Small intestine (tissue), 7 donors: ENCODE data around the gene STAG1. TPM values are rescaled to one million over a fixed set of nuclear protein-coding genes. Genes with fewer than 3 reads are reported as not detected.
"Not testable (repeated sequence)": the region's sequence is repeated elsewhere in the genome, so short reads cannot be mapped to it uniquely, and the experiment has no call there.

Experiments used
- DNase-seq, 2 donors: peaks; one replicate each; pipeline versions ENCODE4 v3.0.0 to v3.0.0-alpha.2; 2013
- FAIRE-seq: peaks from 2 replicates; lab custom pipeline; 2012; peaks lifted over from hg19 to GRCh38; lab: Jason Lieb, UNC
- H3K27ac ChIP-seq, 3 donors: one replicate each; pipeline ENCODE4 v1.5.1; 2013; ENCODE audit warnings: low read length in 2 of 3, mild to moderate bottlenecking in 2 of 3, control low read depth in 1 of 3, inconsistent platforms in 1 of 3, low read depth in 1 of 3, moderate library complexity in 1 of 3
- H3K27me3 ChIP-seq, 3 donors: one replicate each; pipeline ENCODE4 v1.6.1; 2013; ENCODE audit warnings: low read length in 3 of 3, inconsistent platforms in 1 of 3; ENCODE audit not compliant: control insufficient read depth in 3 of 3, insufficient read depth in 3 of 3
- H3K36me3 ChIP-seq, 3 donors: one replicate each; pipeline ENCODE4 v1.6.1; 2013; ENCODE audit warnings: low read length in 3 of 3, inconsistent platforms in 1 of 3, low read depth in 1 of 3, mild to moderate bottlenecking in 1 of 3, moderate library complexity in 1 of 3; ENCODE audit not compliant: control insufficient read depth in 3 of 3, insufficient read depth in 2 of 3
- H3K4me1 ChIP-seq, 3 donors: one replicate each; pipeline ENCODE4 v1.6.1; 2013; ENCODE audit warnings: low read length in 2 of 3, inconsistent platforms in 1 of 3, low read depth in 1 of 3, mild to moderate bottlenecking in 1 of 3, moderate library complexity in 1 of 3; ENCODE audit not compliant: control insufficient read depth in 3 of 3, insufficient read depth in 2 of 3
- H3K4me3 ChIP-seq, 3 donors: one replicate each; pipeline ENCODE4 v1.5.1; 2013; ENCODE audit warnings: low read length in 3 of 3, control low read depth in 1 of 3, inconsistent platforms in 1 of 3, low read depth in 1 of 3, mild to moderate bottlenecking in 1 of 3, moderate library complexity in 1 of 3
- H3K9me3 ChIP-seq, 2 donors: one replicate each; pipeline ENCODE4 v1.6.1; 2013; ENCODE audit warnings: low read depth in 1 of 2, low read length in 1 of 2; ENCODE audit not compliant: control insufficient read depth in 2 of 2, insufficient read depth in 1 of 2
- WGBS, 3 donors: extraction: QIAGEN DNeasy Blood & Tissue Kit; methylation state at CpG; one replicate each; pipeline ENCODE4 v1.1.7; 2013; 5-methylcytosine and 5-hydroxymethylcytosine counted together
- polyA plus RNA-seq, 4 donors: library from polyadenylated mRNA; stranded (reverse) in 3 of 4; unstranded in 1 of 4; fragments of 200-250 nt in 3 of 4; fragments of 120-200 nt in 1 of 4; gene quantifications; one replicate each; pipeline versions ENCODE4 v1.2.1 to v1.2.3, GENCODE V29; 2013
- donor health status: healthy with polysubstance abuse.
- donor health status: control.
- donor health status: control.
- donor health status: Bipolar disorder and iron deficiency.
- donor health status: healthy.

Gene STAG1
- polyA plus RNA-seq, 4 donors = 10.0 to 29.9 (median 11.4) TPM

DNA sequence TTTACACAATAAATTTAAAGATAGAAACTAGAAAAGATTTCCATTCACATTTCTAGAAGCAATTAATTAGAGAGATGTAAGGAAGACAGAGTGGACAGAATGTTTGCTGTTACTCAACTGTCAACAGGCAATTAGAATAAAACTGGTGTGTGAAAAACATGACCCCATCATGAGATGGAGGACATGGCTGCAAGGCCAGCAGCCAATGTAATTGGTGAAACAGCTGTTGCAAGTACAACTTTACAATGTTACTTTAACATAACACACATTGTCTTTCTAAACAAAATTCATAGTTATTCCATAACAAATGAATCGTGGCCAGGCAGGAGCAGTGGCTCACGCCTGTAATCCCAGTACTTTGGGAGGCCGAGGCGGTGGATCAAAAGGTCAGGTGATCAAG lies 28.6 kb upstream of the STAG1 start:
- no peak for DNase-seq
- Histone ChIP-seq H3K27me3 (no peaks in the 10 kb centered on the region), H3K9me3 (no peaks in the 10 kb centered on the region), H3K27ac (no peak overlapping the region), H3K4me1 (no peaks in the 10 kb centered on the region), H3K36me3 (no peaks in the 10 kb centered on the region), H3K4me3 (no peak overlapping the region)
- 83 to 94% (median 89%) methylated on average over 4 of the region's 4 CpGs for WGBS, 3 donors
- FAIRE-seq = no peak

DNA sequence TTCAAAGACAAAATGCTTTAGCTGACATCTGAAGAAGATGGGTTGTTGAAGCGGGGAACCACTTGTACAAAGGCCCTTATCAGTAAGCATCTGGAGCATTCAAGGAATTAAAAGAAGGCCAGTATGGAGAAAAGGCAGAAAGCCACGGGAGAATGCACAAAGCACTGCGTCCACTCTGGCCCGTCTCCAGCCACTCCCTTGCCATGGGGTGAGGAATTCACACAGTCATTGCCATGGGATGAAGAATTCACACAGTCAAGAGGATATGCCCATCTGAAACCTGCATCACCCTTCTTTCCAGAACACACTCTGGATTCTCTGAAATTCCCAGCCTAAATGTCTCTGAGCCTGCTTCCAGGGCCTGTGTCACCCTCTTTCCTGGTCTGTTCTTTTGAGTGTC lies 26.7 kb upstream of the STAG1 start:
- H3K4me1 ChIP-seq = no peaks in the 10 kb centered on the region
- FAIRE-seq (no peak), DNase-seq (no peak)
- WGBS, 3 donors = 74 to 88% (median 75%) methylated on average over 4 of the region's 4 CpGs
- no peak overlapping the region for H3K4me3 ChIP-seq
- H3K9me3 ChIP-seq = no peaks in the 10 kb centered on the region
- no peak overlapping the region for H3K27ac ChIP-seq
- no peaks in the 10 kb centered on the region for H3K27me3 ChIP-seq
- H3K36me3 ChIP-seq = no peaks in the 10 kb centered on the region

DNA sequence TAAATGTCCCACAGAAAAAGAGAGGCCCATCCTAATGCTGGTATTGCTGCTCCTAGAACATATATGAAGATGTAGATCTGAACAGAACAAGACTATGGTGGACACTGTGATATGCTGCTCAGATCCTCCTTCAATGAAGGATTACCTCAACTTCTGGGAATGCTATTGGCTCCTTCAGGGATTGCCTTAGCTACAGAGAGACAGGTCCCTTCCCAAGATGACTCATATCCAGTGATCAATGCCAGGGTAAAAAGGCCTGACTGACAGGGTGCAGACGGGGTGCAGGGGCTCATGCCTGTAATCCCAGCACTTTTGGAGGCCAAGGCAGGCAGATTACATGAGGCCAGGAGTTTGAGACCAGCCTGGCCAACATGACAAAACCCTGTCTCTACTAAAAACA lies 20.5 kb upstream of the STAG1 start:
- no peaks in the 10 kb centered on the region for H3K4me1 ChIP-seq
- DNase-seq = no peak
- H3K36me3 ChIP-seq = no peaks in the 10 kb centered on the region
- H3K27ac ChIP-seq = no peak overlapping the region
- no peak overlapping the region for H3K4me3 ChIP-seq
- 38 to 68% (median 58%) methylated on average over 1 of the region's 1 CpG for WGBS, 3 donors
- H3K27me3 ChIP-seq = no peaks in the 10 kb centered on the region
- FAIRE-seq = no peak
- H3K9me3 ChIP-seq = no peaks in the 10 kb centered on the region

DNA sequence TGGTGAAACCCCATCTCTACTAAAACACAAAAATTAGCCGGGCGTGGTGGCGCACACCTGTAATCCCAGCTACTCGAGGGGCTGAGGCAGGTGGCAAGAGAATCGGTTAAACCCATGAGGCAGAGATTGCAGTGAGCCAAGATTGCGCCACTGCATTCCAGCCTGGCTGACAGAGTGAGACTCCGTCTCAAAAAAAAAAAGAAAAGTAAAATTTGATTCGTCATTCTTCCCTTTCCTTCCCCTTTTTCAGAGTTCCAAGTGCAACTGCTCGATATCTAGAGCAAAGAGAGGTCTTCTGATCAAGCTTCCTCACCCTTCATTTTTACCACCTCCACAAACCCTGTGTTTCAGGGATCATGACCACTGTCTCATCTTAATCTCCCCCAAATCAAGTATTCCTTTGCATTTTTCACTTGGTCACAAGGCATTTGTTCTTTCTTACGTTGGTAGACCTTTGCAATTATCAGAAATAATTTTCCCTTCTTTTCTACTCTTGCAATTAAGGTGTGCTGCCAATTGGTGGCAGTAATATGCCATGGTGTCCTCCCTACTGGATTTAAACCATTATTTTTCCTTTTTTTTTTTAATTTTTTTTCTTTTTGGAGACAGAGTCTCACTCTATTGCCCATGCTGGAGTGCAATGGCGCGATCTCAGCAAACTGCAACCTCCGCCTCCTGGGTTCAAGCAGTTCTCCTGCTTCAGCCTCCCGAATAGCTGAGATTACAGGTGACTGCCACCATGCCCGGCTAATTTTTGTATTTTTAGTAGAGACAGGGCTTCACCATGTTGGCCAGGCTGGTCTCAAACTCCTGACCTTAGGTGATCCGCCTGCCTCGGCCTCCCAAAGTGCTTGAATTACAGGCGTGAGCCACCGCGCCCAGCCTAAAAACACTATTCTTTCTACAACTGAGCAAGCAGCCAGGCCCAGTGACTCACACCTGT lies 6.3 kb upstream of the STAG1 start:
- not testable (repeated sequence) for H3K4me3 ChIP-seq, H3K27me3 ChIP-seq, FAIRE-seq, H3K27ac ChIP-seq, H3K36me3 ChIP-seq, H3K4me1 ChIP-seq
- 79 to 84% (median 82%) methylated on average over 20 of the region's 20 CpGs for WGBS, 3 donors
- peak in 1 of 2 donors; percentile 25 for DNase-seq
- peaks cover 0 to 17% of the 10 kb centered on the region in 2 donors for H3K9me3 ChIP-seq

DNA sequence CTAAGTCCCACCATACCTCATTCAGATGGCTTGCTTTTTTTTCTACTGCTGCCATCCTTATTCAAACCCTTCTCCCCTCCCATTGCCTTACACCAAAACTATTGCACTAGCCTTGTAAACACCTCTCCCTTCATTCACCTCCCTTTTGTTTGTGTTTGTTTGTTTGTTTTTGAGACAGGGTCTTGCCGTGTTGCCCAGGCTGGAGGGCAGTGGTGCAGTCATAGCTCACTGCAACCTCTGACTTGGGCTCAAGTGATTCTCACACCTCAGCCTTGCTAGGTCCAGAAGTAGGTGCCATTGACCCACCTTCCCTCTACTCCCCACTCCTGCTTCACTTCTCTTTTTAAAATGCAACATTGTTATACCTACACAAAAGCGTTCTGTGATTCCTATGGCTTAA lies 3.0 kb upstream of the STAG1 start:
- FAIRE-seq = no peak

DNA sequence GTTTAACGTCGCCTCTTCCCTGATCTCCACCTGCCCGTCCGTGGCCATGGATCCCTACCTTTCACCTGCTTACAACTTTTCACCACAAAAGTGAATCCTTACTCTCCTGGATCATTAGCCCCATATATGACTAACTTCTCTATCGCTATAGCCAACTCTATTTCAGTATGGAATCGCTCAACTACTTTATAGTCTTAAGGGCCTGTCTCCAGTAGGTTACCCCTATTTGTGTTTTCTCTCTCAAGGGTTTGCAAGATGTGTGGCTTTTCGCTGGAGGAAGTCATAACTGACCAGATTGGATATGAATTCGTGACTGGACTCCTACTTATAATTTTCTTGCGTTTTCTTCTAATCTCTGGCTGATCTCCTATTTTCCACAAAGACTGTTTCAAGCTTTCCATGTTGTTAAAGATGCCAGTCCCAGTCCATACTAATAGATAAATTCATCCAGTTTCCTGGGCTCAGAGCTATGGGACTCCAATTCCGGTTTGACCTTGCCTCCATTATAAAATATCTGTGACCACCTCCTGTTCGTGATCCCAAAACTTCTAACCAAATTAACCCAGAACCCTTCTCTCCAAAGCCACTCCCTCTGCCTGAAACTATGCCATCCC lies 1.3 kb upstream of the STAG1 start:
- Histone ChIP-seq H3K27me3 (no peaks in the 10 kb centered on the region), H3K27ac (peak overlapping the region; percentile 99 to 100 (median 99)), H3K4me1 (peaks cover 4 to 20% (median 6%) of the 10 kb centered on the region in 3 donors), H3K4me3 (peak overlapping the region in 2 of 3 donors; percentile 70 to 76), H3K36me3 (no peaks in the 10 kb centered on the region), H3K9me3 (no peaks in the 10 kb centered on the region)
- FAIRE-seq (no peak), DNase-seq (no peak)
- WGBS, 3 donors = 16 to 58% (median 30%) methylated on average over 11 of the region's 11 CpGs

More for the DNA sequence above, 3.0 kb upstream of the STAG1 start:
- no peaks in the 10 kb centered on the region for H3K36me3 ChIP-seq
- H3K27me3 ChIP-seq = no peaks in the 10 kb centered on the region
- H3K4me3 ChIP-seq = no peak overlapping the region
- H3K4me1 ChIP-seq = peaks cover 3 to 11% (median 4%) of the 10 kb centered on the region in 3 donors
- no peaks in the 10 kb centered on the region for H3K9me3 ChIP-seq
- 86 to 94% (median 94%) methylated on average over 2 of the region's 2 CpGs for WGBS, 3 donors
- DNase-seq = no peak
- H3K27ac ChIP-seq = no peak overlapping the region

DNA sequence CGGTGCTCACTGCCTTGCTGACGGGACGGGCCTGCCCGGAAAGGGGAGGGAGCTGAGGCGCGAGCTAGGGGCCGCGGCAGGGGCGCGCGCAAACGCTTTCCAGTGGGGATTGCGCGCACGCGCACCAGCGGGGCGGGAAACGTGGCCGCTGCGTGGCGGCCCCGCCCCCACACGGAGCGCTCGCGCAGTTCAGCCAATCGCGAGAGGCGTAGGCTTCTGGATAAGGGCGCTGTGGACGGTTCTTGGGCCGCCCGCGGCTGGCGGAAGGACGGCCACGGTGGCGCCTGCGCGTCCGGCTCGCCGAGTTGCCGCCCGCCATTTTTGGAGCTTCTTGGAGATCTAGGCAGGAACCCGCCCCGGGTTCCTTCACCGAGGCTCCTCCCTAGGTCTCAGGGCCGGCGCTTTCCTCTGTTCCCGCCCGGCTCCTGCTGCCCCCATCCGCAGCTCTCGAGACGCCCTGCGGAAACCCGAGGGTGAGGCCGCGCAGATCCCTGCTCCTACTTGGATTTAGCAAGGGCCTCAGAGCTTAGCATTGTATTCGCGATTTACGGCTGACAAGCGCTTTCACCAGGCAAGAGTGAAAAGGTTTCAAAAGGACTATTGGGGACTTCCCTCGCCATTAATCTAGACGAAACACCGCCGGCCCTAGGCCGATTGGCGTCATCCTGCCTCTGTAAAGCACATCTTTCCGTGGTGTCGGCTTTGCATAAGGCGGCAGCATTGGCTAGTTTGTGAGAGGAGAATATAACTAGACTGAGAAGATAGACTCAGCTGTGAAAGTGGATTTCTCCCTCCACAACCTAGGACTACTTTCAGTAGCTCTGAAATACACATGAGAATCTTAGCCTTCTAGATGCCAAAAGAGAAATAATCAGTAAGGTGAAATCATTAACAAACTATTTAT lies 496 bp upstream of the STAG1 start:
- H3K9me3 ChIP-seq = no peaks in the 10 kb centered on the region
- 0 to 1% (median 0%) methylated on average over 42 to 73 of the region's 73 CpGs for WGBS, 3 donors
- peak overlapping the region; percentile 55 to 76 (median 70) for H3K4me3 ChIP-seq
- peak; percentile 98 to 100 for DNase-seq
- FAIRE-seq = no peak
- H3K27me3 ChIP-seq = no peaks in the 10 kb centered on the region
- peaks cover 0 to 2% (median 0%) of the 10 kb centered on the region in 3 donors for H3K36me3 ChIP-seq
- peaks cover 4 to 20% (median 6%) of the 10 kb centered on the region in 3 donors for H3K4me1 ChIP-seq
- H3K27ac ChIP-seq = peak overlapping the region; percentile 99 to 100 (median 99)
